Fibroblast of skin of back (primary cell): ENCODE results near the gene OSTN. TPM values are rescaled to one million over a fixed set of nuclear protein-coding genes. Genes with fewer than 3 reads are reported as not detected.
A peak's percentile ranks its signal among the peaks of the same experiment; 100 is the strongest.
"Not testable (repeated sequence)": the region's sequence is repeated elsewhere in the genome, so short reads cannot be mapped to it uniquely, and the experiment has no call there.

Experiments used
- DNase-seq: peaks from one replicate; pipeline ENCODE4 v3.0.0-alpha.2; 2013
- polyA plus RNA-seq, 2 experiments: library from polyadenylated mRNA; unstranded; fragments of 120-200 nt; gene quantifications; one replicate each; pipeline ENCODE4 v1.2.1, GENCODE V29; 2013; ENCODE audit not compliant: insufficient read length in 2 of 2

Gene OSTN
- 0.14 TPM for polyA plus RNA-seq (2013, experiment 1 of 2; ENCODE audit: insufficient read length)
- not detected for polyA plus RNA-seq (2013, experiment 2 of 2; ENCODE audit: insufficient read length)

- no peak for DNase-seq
These were observed at the start of gene OSTN for GRCh38 chr3:191198932-191199331. Gene OSTN (plus strand): TSS chr3:191199241. CDS start chr3:191212533, 13,292 bp downstream.

GRCh38 chr3:191151653-191152052 lies 47.4 kb upstream of the OSTN start:
- DNase-seq = no peak

- DNase-seq = no peak
These were observed 44.2 kb upstream of the OSTN start for GRCh38 chr3:191154827-191155226.

GRCh38 chr3:191158247-191158646 lies 40.8 kb upstream of the OSTN start:
- DNase-seq = no peak

- no peak for DNase-seq
These were observed 40.2 kb upstream of the OSTN start for GRCh38 chr3:191158815-191159214.

- DNase-seq = no peak
These were observed 33.2 kb upstream of the OSTN start for GRCh38 chr3:191165802-191166201.

GRCh38 chr3:191166368-191166767 lies 32.7 kb upstream of the OSTN start:
- no peak for DNase-seq

DNA sequence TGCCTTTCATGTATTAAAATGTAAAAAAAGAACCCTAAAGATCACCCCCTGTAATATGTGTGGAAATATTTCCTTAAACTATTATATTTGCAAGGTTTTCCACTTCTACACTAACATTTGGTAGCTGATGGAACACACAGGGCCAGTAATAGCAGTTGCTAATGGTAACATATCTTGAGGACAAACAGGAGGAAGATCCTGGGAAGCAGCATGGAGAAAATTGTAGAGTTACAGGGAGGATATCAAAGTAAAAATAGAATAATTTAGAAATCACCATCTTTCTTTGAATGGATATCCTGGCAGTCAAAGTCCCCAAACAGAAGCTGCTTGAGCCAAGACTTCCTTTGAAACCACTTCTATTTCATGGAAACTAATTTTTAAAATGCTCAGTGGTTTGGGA lies 29.5 kb upstream of the OSTN start:
- DNase-seq = no peak

DNA sequence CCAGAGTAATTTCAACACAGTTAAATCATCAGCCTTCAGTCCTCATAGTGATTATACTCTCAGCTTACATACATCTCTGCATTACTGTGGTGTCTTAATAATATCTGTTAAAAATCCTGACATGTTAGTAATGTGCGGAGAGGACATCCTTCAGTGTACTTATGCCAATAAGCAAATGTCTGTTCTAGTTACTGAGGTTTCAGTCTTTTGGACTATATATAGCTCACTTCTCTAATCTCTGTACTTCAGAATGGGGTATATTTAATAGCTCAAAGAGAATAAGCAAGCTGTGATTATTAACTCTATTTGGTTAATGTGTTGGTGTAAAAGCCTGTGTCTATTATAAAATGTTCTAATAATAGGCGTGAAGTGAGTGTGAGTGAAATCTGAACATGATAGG lies 28.9 kb upstream of the OSTN start:
- DNase-seq = no peak

DNA sequence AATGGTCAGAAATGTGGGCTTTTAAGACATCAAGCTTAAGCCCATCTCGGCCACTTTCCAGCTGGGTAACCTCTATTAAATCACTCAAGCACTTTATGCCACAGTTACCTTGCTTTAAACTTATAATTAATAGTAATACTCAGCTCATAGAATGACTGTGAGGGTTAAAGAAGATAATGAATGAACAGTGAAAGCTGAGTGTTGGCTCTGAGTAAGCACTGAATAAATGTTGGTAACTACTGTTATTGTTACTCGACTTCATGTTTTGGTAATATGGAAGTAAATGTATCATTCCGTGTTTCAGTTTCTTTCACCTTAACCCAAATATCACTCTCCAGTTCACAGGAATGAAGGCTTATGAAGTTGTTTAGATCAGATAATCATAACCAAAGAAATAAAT lies 23.9 kb upstream of the OSTN start:
- no peak for DNase-seq

DNA sequence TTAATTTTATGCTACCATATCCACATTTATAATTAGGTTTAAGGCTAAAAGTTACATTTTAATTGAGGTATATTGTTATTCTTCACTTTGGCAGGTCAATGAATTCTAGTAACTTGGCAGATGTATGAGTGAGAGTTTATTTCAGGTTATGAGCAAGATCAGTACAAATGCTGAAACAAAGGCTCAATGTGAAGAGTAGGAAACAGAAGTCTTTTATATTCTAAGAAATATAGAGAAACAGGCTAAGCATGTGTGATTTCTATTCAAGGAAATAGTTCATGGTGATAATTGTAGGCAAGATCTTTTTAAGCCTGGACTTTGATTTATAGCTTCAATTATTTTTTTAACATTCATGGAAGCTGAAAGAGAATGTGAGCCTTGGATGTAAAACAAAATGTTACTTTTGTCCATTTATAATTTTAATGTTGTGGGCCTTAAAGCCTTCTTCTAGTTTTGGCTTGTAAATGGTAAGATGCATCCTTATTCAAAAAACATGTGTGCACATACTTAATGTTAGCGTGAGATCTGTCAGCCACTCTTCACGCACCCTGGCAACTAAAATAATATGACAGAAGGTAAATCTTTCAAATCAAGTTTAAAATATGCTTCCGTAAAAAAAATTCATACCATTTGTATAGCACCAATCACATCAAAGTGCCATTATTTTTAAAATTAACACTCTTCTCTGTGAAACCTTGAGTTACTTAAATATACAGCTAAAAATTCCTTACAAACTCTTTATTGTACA lies 22.8 kb upstream of the OSTN start:
- no peak for DNase-seq

DNA sequence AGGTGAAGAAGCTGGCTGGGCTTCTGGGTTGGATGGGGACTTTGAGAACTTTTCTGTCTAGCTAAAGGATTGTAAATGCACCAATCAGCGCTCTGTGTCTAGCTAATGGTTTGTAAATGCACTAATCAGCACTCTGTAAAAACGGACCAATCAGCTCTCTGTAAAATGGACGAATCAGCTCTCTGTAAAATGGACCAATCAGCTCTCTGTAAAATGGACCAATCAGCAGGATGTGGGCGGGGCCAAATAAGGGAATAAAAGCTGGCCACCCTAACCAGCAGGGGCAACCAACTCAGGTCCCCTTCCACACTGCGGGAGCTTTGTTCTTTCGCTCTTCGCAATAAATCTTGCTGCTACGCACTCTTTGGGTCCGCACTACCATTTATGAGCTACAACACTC lies 13.7 kb upstream of the OSTN start:
- DNase-seq = not testable (repeated sequence)

GRCh38 chr3:191188246-191188645 lies 10.8 kb upstream of the OSTN start:
- DNase-seq = not testable (repeated sequence)

DNA sequence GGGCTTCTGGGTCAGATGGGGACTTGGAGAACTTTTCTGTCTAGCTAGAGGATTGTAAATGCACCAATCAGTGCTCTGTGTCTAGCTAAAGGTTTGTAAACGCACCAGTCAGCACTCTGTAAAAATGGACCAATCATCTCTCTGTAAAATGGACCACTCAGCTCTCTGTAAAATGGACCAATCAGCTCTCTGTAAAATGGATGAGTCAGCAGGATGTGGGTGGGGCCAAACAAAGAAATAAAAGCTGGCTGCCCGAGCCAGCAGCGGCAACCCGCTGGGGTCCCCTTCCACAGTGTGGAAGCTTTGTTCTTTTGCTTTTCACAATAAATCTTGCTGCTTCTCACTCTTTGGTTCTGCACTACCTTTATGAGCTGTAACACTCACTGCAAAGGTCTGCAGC lies 6.8 kb upstream of the OSTN start:
- DNase-seq = not testable (repeated sequence)

DNA sequence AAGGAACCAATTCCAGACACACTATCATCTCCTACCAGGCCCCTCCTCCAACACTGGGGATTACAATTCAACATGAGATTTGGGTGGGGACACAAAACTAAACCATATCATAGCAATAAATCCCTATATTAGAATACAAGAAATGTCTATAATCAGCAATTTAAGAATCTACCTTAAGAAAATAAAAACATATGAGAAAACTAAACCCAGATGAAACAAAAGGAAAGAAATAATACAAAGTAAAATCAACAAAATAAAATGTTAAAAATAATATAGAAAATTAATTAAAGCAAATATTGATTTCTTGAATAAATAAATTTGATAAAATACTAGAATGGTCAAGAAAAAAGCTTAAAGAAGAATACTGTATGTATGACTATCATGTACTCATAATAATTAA lies 6.1 kb upstream of the OSTN start:
- no peak for DNase-seq

- no peak for DNase-seq
These were observed 1.2 kb upstream of the OSTN start for GRCh38 chr3:191197761-191198306.

DNA sequence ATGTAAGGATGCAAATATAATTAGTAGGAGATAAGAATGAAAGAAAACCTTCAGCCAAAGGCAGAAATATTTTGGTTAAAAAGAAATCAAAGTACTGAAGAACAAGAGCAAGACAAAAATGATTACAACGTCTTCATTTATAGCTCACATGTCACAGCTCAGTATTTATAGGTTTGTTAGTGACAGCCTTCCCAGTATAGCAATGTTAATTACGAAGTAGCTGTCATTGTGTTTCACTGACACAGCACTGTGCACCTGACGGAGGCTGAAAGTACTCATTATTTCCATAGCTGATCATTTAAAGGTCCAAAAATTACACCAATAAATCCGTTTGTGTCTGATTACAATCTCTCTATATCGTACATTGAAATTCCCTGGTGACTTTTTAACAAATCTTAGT lies 561 bp upstream of the OSTN start:
- DNase-seq = no peak

DNA sequence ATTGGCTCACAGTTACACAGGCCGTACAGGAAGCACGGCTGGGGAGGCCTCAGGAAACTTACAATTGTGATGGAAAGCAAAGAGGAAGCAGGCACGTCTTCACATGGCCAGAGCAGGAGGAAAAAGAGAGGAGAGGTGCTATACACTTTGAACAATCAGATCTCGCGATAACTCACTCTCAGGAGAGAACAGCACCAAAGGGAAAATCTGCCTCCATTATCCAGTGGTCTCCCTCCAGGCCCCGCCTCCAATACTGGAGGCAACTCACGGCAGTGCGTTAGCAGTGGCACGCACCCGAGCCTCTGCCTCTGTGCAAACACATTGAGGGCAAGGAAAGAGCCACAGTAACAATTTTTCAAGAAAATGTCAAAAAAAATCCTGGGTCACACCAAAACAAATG lies 11.0 kb downstream of the OSTN start:
- no peak for DNase-seq

DNA sequence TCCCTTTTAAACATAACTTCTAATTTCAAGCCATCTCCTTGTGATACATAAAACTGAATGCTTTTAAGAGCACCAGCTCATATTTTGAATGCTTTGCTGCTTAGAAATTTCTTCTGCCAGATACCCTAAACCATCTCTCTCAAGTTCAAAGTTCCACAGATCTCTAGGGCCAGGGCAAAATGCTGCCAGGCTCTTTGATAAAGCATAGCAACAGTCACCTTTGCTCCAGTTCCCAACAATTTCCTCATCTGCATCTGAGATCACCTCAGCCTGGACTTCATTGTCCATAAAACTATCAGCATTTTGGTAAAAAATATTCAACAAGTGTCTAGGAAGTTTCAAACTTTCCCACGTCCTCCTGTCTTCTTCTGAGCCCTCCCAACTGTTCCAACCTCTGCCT lies 17.5 kb downstream of the OSTN start:
- peak; percentile 0 for DNase-seq

- DNase-seq = peak; percentile 84
These were observed 18.3 kb downstream of the OSTN start for GRCh38 chr3:191217301-191217700.

GRCh38 chr3:191220908-191221307 lies 21.9 kb downstream of the OSTN start:
- peak; percentile 7 for DNase-seq

DNA sequence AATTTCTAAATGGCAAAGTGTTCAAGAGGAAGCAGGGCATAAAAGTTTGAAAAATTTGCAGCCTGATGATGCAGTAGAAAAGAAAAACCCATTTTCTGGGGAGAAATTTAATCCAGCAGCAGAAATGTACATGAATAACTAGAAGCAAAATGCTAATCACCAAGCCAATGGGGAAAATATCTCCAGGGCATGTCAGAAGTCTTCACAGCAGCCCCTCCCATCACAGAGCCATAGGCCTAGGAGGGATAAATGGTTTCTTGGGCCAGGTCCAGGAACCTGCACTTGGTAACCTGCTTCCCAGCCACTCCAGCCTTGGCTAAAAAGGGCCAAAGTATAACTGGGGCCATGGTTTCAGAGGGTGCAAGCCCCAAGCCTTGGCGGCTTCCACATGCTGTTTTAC lies 22.6 kb downstream of the OSTN start:
- no peak for DNase-seq

- DNase-seq = no peak
These were observed 28.5 kb downstream of the OSTN start for GRCh38 chr3:191227541-191227940.

GRCh38 chr3:191234216-191234615 lies 35.2 kb downstream of the OSTN start:
- no peak for DNase-seq
